ENCODE measurements around the gene RNF115. TPM values are rescaled to one million over a fixed set of nuclear protein-coding genes. Genes with fewer than 3 reads are reported as not detected.

RNF115 gene
- total and polyA plus RNA-seq, 2 donors (not counting 3 experiments of a cell fraction or from before 2014, with no cell fraction given) = 7.6 to 17.3 TPM

- peaks cover 6 to 7% of the 10 kb centered on the region in 2 experiments for H3K27me3 ChIP-seq (ENCODE audit: control insufficient read depth in 2 of 2, insufficient read depth in 2 of 2, low read length in 2 of 2)
- H3K4me1 ChIP-seq (ENCODE audit: control insufficient read depth, extremely low read depth, insufficient read depth, low read length) = no peaks in the 10 kb centered on the region
- ChIA-PET POLR2A (no interaction called here), CTCF (interaction anchor here (1.5 to 2.3 kb wide), 2 partner anchors 13 to 94 kb away, joined by 3 to 15 read pairs; no protein-coding TSS in a partner anchor)
- no peak for FAIRE-seq
- BruUV-seq (replicated peaks) = no TSS peak
- no peak overlapping the region for H3K4me3 ChIP-seq (replicated peaks in 1 of 3; ENCODE audit: insufficient read depth in 1 of 3, low read depth in 1 of 3, low read length in 3 of 3)
- no peak for DNase-seq (ENCODE audit: low read depth, low spot score)
- H3K4me2 ChIP-seq (ENCODE audit: insufficient read depth, low read length) = no peak overlapping the region
- H2AFZ ChIP-seq (ENCODE audit: low read depth, low read length) = no peak overlapping the region
- no peak overlapping the region for H3K27ac ChIP-seq (ENCODE audit: insufficient read depth, low read depth, low read length)
- no peak for TF ChIP-seq MAX (IDR thresholded peaks at IDR 0.05; ENCODE audit: insufficient read depth, insufficient read length)
- TF ChIP-seq POLR2A (IDR thresholded peaks at IDR 0.05; ENCODE audit: low read depth, low read length) = no peak
- TF ChIP-seq POLR2AphosphoS5 (IDR thresholded peaks at IDR 0.05; ENCODE audit: insufficient read depth, low read depth, low read length) = no peak
- TF ChIP-seq EZH2 (IDR thresholded peaks at IDR 0.05; ENCODE audit: borderline replicate concordance, low read depth, low read length, severe bottlenecking) = no peak
- TF ChIP-seq MYC (IDR thresholded peaks at IDR 0.05; ENCODE audit: low read depth, low read length) = no peak
- TF ChIP-seq GATA2 (IDR thresholded peaks at IDR 0.05; ENCODE audit: insufficient read depth, insufficient read length, low read depth, low read length) = no peak
- no peak for TF ChIP-seq FOS (IDR thresholded peaks at IDR 0.05; ENCODE audit: borderline replicate concordance, insufficient read depth, low read length)
- TF ChIP-seq, protein P1, sequence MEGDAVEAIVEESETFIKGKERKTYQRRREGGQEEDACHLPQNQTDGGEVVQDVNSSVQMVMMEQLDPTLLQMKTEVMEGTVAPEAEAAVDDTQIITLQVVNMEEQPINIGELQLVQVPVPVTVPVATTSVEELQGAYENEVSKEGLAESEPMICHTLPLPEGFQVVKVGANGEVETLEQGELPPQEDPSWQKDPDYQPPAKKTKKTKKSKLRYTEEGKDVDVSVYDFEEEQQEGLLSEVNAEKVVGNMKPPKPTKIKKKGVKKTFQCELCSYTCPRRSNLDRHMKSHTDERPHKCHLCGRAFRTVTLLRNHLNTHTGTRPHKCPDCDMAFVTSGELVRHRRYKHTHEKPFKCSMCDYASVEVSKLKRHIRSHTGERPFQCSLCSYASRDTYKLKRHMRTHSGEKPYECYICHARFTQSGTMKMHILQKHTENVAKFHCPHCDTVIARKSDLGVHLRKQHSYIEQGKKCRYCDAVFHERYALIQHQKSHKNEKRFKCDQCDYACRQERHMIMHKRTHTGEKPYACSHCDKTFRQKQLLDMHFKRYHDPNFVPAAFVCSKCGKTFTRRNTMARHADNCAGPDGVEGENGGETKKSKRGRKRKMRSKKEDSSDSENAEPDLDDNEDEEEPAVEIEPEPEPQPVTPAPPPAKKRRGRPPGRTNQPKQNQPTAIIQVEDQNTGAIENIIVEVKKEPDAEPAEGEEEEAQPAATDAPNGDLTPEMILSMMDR (IDR thresholded peaks at IDR 0.05; ENCODE audit: extremely low read depth in 1 of 2, insufficient read depth in 1 of 2, low read depth in 1 of 2, low read length in 2 of 2) = no peak
- TF ChIP-seq JUN (IDR thresholded peaks at IDR 0.05; ENCODE audit: borderline replicate concordance, insufficient read depth, insufficient read length, low read depth) = no peak
- no peak overlapping the region for H3K9ac ChIP-seq (replicated peaks; ENCODE audit: extremely low read depth, insufficient read depth, low read length)
- dilution Hi-C loops (cut with MboI; ENCODE audit: extremely low pct_ligation_motif_present, low sequenced_read_pairs) (no loop called here), intact Hi-C loops (cut with micrococcal nuclease) (no loop called here)
- no peaks in the 10 kb centered on the region for H3K9me3 ChIP-seq (replicated peaks; ENCODE audit: control insufficient read depth, insufficient read depth, low read length)
- no peaks in the 10 kb centered on the region for H3K9me1 ChIP-seq (replicated peaks; ENCODE audit: control insufficient read depth, extremely low read depth, insufficient read depth, low read length)
- no peaks in the 10 kb centered on the region for H4K20me1 ChIP-seq (replicated peaks; ENCODE audit: control insufficient read depth, extremely low read depth, insufficient read depth, low read length)
- no peaks in the 10 kb centered on the region for H3K79me2 ChIP-seq (ENCODE audit: control insufficient read depth, insufficient read depth, low read length)
- H3K36me3 ChIP-seq (ENCODE audit: control insufficient read depth in 2 of 2, extremely low read depth in 1 of 2, insufficient read depth in 2 of 2, low read length in 2 of 2) = no peaks in the 10 kb centered on the region
These were observed 115.8 kb downstream of the RNF115 start for GRCh38 chr1:145708063-145708462.
